Tibial nerve (tissue), 4 donors: Measurements from ENCODE around the gene NOTCH4.
"Not testable (repeated sequence)": the region's sequence is repeated elsewhere in the genome, so short reads cannot be mapped to it uniquely, and the experiment has no call there.

Source experiments
- EP300 ChIP-seq, 2 donors: sonication (generic); formaldehyde crosslinking; IDR thresholded peaks; one replicate each; pipeline ENCODE4 v1.6.1; 2017; ENCODE audit warnings: antibody characterized with exemption in 2 of 2, mild to moderate bottlenecking in 1 of 2
- POLR2A ChIP-seq, 2 donors: fragments of 450-650 bp; IDR thresholded peaks; one replicate each; pipeline ENCODE4 v1.6.1; 2017; ENCODE audit warnings: antibody characterized with exemption in 2 of 2, mild to moderate bottlenecking in 2 of 2, moderate library complexity in 2 of 2
- TF ChIP-seq, protein P1 (sequence below), 5 experiments: fragments of 200-600 bp in 3 of 5; fragments of 450-650 bp in 2 of 5; sonication (generic) in 3 of 5; IDR thresholded peaks; one replicate each; pipeline ENCODE4 v1.5.1; 2016 to 2019; ENCODE audit warnings: antibody characterized with exemption in 5 of 5, mild to moderate bottlenecking in 3 of 5, moderate library complexity in 2 of 5

- TF ChIP-seq, protein P1, sequence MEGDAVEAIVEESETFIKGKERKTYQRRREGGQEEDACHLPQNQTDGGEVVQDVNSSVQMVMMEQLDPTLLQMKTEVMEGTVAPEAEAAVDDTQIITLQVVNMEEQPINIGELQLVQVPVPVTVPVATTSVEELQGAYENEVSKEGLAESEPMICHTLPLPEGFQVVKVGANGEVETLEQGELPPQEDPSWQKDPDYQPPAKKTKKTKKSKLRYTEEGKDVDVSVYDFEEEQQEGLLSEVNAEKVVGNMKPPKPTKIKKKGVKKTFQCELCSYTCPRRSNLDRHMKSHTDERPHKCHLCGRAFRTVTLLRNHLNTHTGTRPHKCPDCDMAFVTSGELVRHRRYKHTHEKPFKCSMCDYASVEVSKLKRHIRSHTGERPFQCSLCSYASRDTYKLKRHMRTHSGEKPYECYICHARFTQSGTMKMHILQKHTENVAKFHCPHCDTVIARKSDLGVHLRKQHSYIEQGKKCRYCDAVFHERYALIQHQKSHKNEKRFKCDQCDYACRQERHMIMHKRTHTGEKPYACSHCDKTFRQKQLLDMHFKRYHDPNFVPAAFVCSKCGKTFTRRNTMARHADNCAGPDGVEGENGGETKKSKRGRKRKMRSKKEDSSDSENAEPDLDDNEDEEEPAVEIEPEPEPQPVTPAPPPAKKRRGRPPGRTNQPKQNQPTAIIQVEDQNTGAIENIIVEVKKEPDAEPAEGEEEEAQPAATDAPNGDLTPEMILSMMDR (IDR thresholded peaks at IDR 0.05) = not testable (repeated sequence)
- TF ChIP-seq POLR2A, EP300 (IDR thresholded peaks at IDR 0.05): not testable (repeated sequence)
These were observed 12.4 kb downstream of the NOTCH4 start for GRCh38 chr6:32211432-32211831.
